NCI-H2107 treated with DMSO at 0.1 percent for 48 hours (cell line): ENCODE data around the gene TLR7.

ENCODE experiments used
- DNase-seq: peaks from one replicate; lab custom pipeline; 2025; ENCODE audit not compliant: unreplicated experiment; lab: John Stamatoyannopoulos, UW

The TLR7 gene

GRCh38 chrX:12890467-12890866, 23.6 kb downstream of the TLR7 start:
- no peak for DNase-seq

GRCh38 chrX:12891171-12891570, 24.3 kb downstream of the TLR7 start:
- DNase-seq, result no peak

- no peak for DNase-seq
Observed at GRCh38 chrX:12891915-12892506, 25.1 kb downstream of the TLR7 start.

- DNase-seq, result no peak
Observed at GRCh38 chrX:12892716-12893115, 25.8 kb downstream of the TLR7 start.

- DNase-seq, result no peak
Observed at GRCh38 chrX:12894074-12895030, 27.5 kb downstream of the TLR7 start.

- no peak for DNase-seq
Observed at GRCh38 chrX:12895866-12896265, 29.0 kb downstream of the TLR7 start.

GRCh38 chrX:12896935-12897334, 30.1 kb downstream of the TLR7 start:
- DNase-seq, result no peak

GRCh38 chrX:12898073-12898472, 31.2 kb downstream of the TLR7 start:
- DNase-seq, result no peak

- no peak for DNase-seq
Observed at GRCh38 chrX:12899506-12899905, 32.6 kb downstream of the TLR7 start.

GRCh38 chrX:12901486-12901885, 34.6 kb downstream of the TLR7 start:
- peak; percentile 42 for DNase-seq

GRCh38 chrX:12903646-12904045, 36.8 kb downstream of the TLR7 start:
- DNase-seq, result no peak

GRCh38 chrX:12906046-12906761, 39.3 kb downstream of the TLR7 start, which contains the start of gene TLR8:
TSS of gene TLR8 (plus strand) at chrX:12906620. CDS start at chrX:12906707, 87 bp downstream.
- DNase-seq, result no peak

GRCh38 chrX:12910423-12911121, 43.7 kb downstream of the TLR7 start:
- DNase-seq, result no peak

- no peak for DNase-seq
Observed at GRCh38 chrX:12911122-12911470, 44.2 kb downstream of the TLR7 start.

GRCh38 chrX:12912791-12913482, 46.1 kb downstream of the TLR7 start:
- DNase-seq, result no peak

- DNase-seq, result no peak
Observed at GRCh38 chrX:12917753-12918152, 50.9 kb downstream of the TLR7 start.

GRCh38 chrX:12919051-12919450, 52.2 kb downstream of the TLR7 start:
- no peak for DNase-seq

GRCh38 chrX:12919620-12920019, 52.7 kb downstream of the TLR7 start:
- no peak for DNase-seq

GRCh38 chrX:12920990-12921389, 54.1 kb downstream of the TLR7 start:
- no peak for DNase-seq

GRCh38 chrX:12921886-12922598, 55.2 kb downstream of the TLR7 start:
- DNase-seq, result no peak
